NCI-H2029 treated with DMSO at 0.1 percent for 48 hours (cell line): ENCODE measurements around the gene CACNA1B.
"Not testable (repeated sequence)": the region's sequence is repeated elsewhere in the genome, so short reads cannot be mapped to it uniquely, and the experiment has no call there.

Experiments used
- DNase-seq: peaks from one replicate; lab custom pipeline; 2025; lab: John Stamatoyannopoulos, UW

The CACNA1B gene

GRCh38 chr9:137877506-137878122 lies at the start of gene CACNA1B:
CACNA1B (plus strand) TSS chr9:137877782; CDS start chr9:137877934, 152 bp downstream.
- not testable (repeated sequence) for DNase-seq

DNA sequence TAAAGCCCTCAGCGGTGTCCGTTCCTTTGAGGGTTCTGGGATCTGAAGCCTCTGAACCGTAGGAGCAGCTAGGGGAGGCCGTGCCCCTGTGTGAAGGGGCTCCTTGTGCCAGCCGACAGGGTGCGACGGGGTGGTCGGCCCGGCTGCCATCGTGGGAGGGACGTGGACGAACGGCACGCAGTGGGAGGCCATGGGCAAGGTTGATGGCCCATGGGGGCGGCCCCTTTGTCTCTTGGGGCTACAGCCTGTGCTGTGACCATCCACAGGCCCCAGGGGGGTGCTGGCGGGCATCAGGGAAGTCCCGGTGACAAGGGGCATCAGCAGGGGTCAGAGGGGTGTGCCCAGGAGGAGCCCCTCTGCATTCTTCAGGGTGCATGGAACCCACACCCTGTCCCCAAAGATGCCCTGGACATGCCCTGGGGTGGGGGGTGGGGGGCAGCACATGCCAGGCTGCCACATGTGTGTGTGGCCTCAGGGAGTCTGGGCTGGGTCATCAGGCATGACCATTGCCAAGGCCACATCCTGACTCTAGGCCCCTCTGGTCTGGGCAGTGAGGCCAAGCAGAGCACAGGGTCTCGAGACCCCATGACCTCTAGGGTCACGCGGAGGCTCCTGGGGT lies 49.6 kb upstream of the CACNA1B start:
- DNase-seq: no peak

DNA sequence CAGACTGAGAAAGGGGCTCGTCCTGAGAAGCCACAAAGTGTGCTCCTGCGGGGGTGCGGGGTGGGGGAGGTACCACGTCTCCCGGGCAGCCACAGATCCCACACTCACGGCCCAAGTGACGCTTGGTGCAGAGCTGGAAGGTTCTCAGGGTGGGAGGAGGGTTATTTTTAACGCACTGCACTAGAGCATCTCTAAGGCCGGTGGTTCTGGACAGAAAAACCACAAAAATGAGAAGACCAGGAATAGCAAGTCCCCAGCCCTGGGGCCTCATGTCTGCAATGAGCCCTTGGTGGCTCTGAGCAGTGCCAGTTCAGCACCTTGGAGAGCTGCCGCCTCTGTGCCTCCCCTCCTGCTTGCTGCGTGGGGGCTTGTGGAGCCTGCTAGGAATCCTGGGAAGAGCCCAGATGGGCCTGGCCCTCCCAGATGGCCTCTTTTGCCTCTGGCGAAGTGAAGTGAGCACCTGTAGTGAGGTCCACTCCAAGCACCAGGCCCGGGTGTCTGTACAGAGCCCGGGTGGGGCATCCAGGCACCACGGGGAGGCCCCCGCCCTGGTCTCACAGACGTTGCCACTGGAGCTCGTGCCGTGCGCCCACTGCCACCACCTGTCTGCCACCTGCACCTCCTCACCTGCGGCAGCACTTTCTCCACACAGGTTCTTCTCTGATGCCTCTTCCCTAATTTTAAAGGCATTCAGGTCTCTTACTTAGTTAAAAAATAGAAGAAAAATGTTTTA lies 48.9 kb upstream of the CACNA1B start:
- DNase-seq: no peak

GRCh38 chr9:137829260-137829996 lies 48.2 kb upstream of the CACNA1B start:
- no peak for DNase-seq

GRCh38 chr9:137832191-137832700 lies 45.3 kb upstream of the CACNA1B start:
- no peak for DNase-seq

DNA sequence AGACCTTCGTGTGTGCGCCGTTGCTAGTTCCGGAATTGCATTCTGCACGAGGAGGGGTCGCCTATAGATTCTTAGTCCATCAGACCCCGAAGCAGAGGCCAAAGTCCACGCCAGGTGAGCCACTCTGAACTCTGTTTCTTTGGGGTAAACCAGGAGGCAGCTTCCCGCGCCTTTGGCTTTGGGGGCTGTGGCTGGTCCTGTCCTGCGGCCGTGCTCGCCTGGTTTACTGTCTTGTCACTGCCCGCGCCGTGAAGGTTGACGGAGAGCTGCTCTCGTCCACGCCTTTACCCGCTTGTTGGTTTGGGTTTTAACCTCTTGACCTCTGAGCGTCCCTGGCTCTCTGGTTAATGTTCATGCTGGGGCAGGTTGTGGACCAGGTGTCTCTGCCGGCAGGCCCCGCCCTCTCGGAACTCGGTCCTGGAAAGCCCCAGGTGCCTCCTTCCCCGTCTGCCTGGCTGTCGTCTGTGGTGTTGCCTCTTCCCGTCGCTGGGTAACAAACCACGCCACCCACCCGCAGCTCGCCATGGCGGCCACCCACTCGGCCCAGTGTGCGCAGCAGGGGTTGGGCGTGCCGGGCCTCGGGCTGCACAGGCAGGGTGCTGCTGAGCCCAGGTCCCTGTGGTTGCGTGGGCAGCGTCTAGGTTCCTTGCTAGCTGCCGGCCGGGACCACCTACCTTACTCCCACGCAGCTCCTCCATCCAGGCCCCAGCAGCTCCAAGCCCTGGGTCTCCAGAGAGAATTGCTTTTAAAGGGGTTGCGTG lies 44.6 kb upstream of the CACNA1B start:
- DNase-seq: no peak

- no peak for DNase-seq
Measured at GRCh38 chr9:137833721-137834613, 43.6 kb upstream of the CACNA1B start.

DNA sequence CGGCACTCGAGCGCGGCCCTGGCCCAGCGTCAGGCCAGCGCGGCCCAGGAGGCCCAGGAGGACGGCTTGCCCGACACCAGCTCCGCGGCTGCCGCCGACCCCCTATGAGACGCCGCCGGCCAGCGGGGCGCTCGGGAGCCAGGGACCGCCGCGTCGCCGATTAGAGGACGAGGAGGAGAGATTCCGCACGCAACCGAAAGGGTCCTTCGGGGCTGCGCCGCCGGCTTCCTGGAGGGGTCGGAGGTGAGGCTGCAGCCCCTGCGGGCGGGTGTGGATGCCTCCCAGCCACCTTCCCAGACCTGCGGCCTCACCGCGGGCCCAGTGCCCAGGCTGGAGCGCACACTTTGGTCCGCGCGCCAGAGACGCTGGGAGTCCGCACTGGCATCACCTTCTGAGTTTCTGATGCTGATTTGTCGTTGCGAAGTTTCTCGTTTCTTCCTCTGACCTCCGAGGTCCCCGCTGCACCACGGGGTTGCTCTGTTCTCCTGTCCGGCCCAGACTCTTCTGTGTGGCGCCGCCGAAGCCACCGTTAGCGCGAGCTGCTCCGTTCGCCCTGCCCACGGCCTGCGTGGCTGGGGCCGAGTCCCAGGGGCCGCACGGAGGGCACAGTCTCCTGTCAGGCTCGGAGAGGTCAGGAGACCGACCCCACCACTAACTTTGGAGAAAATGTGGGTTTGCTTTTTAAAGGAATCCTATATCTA lies 42.6 kb upstream of the CACNA1B start:
- DNase-seq: no peak

GRCh38 chr9:137836151-137836830 lies 41.3 kb upstream of the CACNA1B start:
- DNase-seq: no peak

DNA sequence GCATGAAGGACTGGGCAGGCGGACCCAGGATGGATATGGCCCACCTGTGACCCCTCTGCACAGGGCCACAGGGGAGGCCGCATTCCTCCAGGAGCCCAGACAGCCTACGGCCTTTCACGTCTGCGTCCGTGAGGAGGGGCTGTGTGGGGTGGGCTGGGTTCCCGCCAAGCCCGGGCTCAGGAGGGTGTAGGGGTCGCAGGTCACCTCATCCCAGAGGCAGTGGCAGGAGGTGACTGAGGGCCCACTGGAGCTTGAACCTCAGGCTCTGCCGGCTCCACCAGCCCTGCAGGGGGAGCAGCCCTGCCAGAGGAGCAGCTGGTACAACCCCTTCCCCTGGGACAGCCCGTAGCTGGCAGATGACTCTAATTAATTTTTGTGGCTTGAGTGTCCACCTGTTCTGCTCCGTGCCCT lies 40.7 kb upstream of the CACNA1B start:
- no peak for DNase-seq

- DNase-seq: no peak
Measured at GRCh38 chr9:137837345-137838278, 40.0 kb upstream of the CACNA1B start.

- DNase-seq: no peak
Measured at GRCh38 chr9:137838576-137838975, 39.0 kb upstream of the CACNA1B start.

- DNase-seq: no peak
Measured at GRCh38 chr9:137843355-137843754, 34.2 kb upstream of the CACNA1B start.

DNA sequence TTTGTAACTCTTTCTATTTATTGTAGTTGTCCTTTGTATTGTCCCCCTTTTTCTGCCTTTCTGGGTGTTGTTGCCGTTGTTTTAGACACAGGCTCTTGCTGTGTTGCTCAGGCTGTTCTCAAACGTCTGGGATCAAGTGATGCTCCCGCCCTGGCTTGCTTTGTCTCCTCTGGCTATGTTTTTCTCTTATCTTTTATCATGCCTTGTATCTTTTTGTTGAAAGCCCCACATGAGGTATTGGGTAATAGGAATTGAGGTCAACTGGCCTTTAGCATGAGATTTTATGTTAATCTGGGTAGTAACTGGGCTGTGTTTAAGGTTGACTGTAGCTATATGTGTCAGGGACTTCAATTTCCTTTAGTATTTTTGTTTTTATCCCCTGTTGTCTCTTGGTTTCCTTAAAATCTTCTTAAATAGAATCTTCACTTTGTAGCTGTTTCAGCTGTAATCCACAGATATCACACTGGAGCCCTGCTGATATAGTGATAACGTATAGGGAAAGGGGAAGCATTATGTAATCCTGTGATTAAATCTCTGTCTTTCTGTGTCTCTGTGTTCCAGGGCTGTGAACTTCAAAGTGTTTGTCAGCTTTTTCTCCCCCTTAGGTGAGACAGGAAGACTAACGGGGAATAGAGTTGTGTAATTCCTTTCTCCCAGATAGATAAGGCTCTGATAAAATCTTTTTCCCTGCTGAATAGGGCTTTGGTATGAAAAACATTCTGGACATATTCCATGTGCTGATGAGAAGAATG lies 25.9 kb upstream of the CACNA1B start:
- no peak for DNase-seq

DNA sequence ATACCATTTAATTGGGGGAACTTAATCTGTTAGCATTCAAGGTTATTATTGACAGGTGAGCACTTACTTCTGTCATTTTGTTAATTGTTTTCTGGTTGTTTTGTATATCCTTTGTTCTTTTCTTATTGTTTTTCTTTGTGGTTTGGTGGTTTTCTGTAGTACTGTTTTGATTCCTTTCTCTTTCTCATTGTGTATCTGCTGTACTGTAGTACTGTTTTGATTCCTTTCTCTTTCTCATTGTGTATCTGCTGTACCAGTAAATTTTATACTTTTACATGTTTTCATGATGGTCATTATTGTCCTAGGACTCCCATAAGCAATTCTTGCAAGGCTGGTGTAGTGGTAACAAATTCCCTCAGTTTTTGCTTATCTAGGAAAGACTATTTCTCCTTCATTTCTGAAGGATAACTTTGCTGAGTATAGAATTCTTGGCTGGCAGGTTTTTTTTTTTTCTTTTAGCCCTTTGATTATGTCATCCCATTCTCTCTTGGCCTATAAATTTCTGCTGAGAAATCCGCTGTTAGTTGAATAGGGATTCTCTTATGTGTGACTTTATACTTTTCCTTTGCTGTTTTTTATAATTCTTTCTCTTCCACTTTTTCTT lies 24.1 kb upstream of the CACNA1B start:
- DNase-seq: no peak

DNA sequence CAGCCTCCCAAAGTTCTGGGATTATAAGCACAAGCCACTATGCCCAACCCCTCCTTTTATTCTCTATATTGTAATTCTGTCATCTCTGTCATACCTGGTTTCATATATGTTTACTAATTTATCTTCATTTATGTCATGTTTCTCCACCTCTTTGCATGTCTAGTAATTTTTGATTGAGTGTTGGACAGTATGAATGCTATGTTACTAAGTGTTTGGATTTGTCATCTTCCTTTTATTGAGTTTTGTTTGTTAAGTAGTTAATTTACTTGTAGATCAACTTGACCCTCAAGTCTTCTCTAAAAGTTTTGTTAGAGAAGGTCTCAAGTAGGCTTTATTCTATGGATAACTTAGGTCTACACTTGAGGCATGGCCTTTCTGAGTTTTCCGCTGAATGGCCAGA lies 17.2 kb upstream of the CACNA1B start:
- DNase-seq: no peak

DNA sequence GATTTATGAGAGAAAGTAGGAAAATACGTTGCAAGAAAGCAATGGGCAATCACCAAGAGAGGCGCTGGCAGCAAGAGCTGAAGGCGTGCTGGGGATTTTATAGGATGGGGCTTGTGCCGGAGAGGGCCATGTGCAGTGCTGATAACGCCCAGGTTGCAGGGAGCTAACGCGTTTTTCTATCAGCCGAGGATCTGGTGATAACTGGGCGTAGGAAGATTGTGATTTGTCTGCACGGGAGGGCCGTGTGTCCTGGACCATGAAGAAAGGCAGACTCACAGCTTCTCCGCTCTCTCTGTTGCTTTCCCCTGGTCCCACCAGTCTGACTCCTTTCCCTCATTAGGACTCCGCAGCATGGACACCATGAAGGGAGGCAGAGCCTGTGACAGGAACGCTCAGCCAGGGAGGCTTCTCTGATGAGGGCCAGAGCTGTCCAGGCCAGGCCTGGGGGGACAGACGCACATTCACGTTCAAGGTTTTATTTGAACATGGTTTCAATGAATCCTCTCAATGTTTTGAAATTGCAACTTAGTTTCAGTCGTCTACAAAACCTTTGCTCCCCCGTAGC lies 11.9 kb upstream of the CACNA1B start:
- no peak for DNase-seq
